ENCODE measurements around the gene CHD6. TPM values are rescaled to one million over a fixed set of nuclear protein-coding genes. Genes with fewer than 3 reads are reported as not detected.
A peak's percentile ranks its signal among the peaks of the same experiment; 100 is the strongest.

Gene CHD6
- total and polyA plus RNA-seq, 2 of the 13 experiments (the other 11 are each of a cell fraction or from before 2014, with no cell fraction given) = 14.4 to 52.0 TPM

GRCh38 chr20:41533537-41534136, 84.5 kb downstream of the CHD6 start (continued):
- TF ChIP-seq MAFF (IDR thresholded peaks at IDR 0.05; ENCODE audit: low read depth, low read length) (0 out of 2 replicates have a peak, but pooled peaks have one; percentile 14), NFKBIZ (CRISPR knock-in tag; IDR thresholded peaks at IDR 0.05) (peak; percentile 58; the same call in 1 of the 2 replicates), ZNF746 (CRISPR knock-in tag; IDR thresholded peaks at IDR 0.05) (no peak), POGK (CRISPR knock-in tag; conservative IDR thresholded peaks at IDR 0.05) (peak; percentile 75; the same call in 1 of the 2 replicates), ZBTB37 (CRISPR knock-in tag; IDR thresholded peaks at IDR 0.05) (no peak), ZNF543 (CRISPR knock-in tag; IDR thresholded peaks at IDR 0.05) (no peak), ZNF547 (CRISPR knock-in tag; IDR thresholded peaks at IDR 0.05) (no peak), ZNF790 (CRISPR knock-in tag; IDR thresholded peaks at IDR 0.05; ENCODE audit: borderline replicate concordance) (no peak), PLSCR1 (CRISPR knock-in tag; IDR thresholded peaks at IDR 0.05; ENCODE audit: borderline replicate concordance) (no peak), ZNF33B (CRISPR knock-in tag; IDR thresholded peaks at IDR 0.05) (no peak), NFIC (IDR thresholded peaks at IDR 0.05; ENCODE audit: low read length) (peak; percentile 96), ZNF280B (CRISPR knock-in tag; IDR thresholded peaks at IDR 0.05; ENCODE audit: borderline replicate concordance) (no peak), CSRNP1 (CRISPR knock-in tag; IDR thresholded peaks at IDR 0.05) (peak; percentile 80; the same call in 1 of the 2 replicates), ZNF251 (CRISPR knock-in tag; IDR thresholded peaks at IDR 0.05) (no peak), KDM6A (CRISPR knock-in tag; IDR thresholded peaks at IDR 0.05; ENCODE audit: low read depth) (peak; percentile 68), LRRFIP1 (CRISPR knock-in tag; conservative IDR thresholded peaks at IDR 0.05) (no peak), ZNF589 (CRISPR knock-in tag; conservative IDR thresholded peaks at IDR 0.05) (no peak), ZNF292 (CRISPR knock-in tag; IDR thresholded peaks at IDR 0.05; ENCODE audit: borderline replicate concordance, low read depth) (peak; percentile 92; the same call in 1 of the 2 replicates), TEAD3 (CRISPR knock-in tag; optimal IDR thresholded peaks at IDR 0.05; ENCODE audit: borderline replicate concordance) (peak; percentile 87), KAT8 (CRISPR knock-in tag; IDR thresholded peaks at IDR 0.05) (peak; percentile 77)

All from HepG2 (cell line).